GM23338 (cell line): ENCODE measurements around the gene GLT6D1. TPM values are rescaled to one million over a fixed set of nuclear protein-coding genes. Genes with fewer than 3 reads are reported as not detected.

Experiments used
- POLR2AphosphoS5 ChIP-seq: IDR thresholded peaks from 2 replicates; pipeline ENCODE4 v1.6.1; 2016; ENCODE audit warnings: antibody characterized with exemption, low read depth
- STAT1 ChIP-seq: IDR thresholded peaks from one replicate; pipeline ENCODE4 v1.6.1; 2016; ENCODE audit warnings: antibody characterized with exemption; ENCODE audit not compliant: unreplicated experiment
- ZNF114 ChIP-seq: fragments of 250-450 bp; sonication (Bioruptor Pico); IDR thresholded peaks from 2 replicates; pipeline ENCODE4 v1.5.0; 2020; ENCODE audit warnings: mild to moderate bottlenecking, moderate library complexity
- ZNF331 ChIP-seq: fragments of 250-450 bp; sonication (Bioruptor Pico); IDR thresholded peaks from 2 replicates; pipeline ENCODE4 v1.5.0; 2020; ENCODE audit warnings: low read depth, mild to moderate bottlenecking, moderate library complexity
- polyA plus RNA-seq: library from polyadenylated mRNA; unstranded; fragments of >200 nt; fragmentation: Nextera tagmentation; extraction: Ambion mirVana; gene quantifications from 2 replicates; pipeline ENCODE4 v1.2.1, GENCODE V29; 2016
- total RNA-seq: library from RNA; depleted of rRNA; stranded (reverse); fragments of >200 nt; shearing (Covaris generic); gene quantifications from 2 replicates; pipeline ENCODE4 v1.2.3, GENCODE V29; 2014
- TF ChIP-seq, protein P1 (sequence below): fragments of 250-450 bp; sonication (Bioruptor Pico); IDR thresholded peaks from 2 replicates; pipeline ENCODE4 v1.5.0; 2020; ENCODE audit warnings: mild to moderate bottlenecking, moderate library complexity
- TF ChIP-seq, protein P2 (sequence below): IDR thresholded peaks from 2 replicates; pipeline ENCODE4 v1.6.1; 2016; ENCODE audit warnings: antibody characterized with exemption

The GLT6D1 gene
- total and polyA plus RNA-seq, 2 experiments from 2014 or later = not detected

DNA sequence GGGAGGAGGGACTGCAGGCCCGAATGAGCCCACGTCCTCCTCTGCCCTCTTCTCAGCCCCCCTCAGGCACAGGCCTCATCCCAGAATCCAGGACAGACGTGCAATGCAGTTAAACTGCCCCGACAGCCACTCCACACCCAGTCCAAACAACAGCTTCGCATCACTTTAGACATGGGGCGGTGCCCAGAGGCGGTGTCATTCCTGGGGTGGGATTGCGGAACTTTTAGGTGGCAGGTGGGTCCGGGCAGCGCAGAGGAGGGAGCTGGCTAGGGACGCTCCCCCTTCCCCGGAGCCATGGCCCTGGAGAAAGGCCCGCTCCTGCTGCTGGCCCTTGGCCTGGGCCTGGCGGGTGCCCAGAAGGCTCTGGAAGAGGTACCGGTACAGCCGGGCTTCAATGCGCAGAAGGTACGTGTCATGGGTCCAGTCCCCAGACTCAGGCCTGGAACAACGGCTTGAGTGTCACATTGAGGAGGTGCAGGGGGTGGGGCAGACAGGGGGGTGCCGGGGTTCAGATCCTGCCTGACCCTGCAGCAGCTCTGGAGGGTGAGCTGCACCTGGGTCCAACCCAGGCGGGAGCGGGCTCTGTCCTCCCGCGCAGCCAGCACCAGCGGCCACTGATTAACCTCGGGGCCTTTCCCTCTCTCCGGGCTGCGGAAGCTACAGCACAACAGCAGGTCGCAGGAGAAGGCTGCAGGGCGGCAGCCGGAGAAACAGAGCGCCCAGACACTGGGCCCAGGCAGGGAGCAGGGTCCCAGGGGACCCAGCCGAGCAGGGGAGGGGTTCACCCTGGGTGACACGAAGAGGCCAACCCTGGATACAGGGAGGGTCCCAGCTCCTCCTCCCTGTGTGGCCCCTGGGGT lies 25.2 kb downstream of the GLT6D1 start (continued):
- TF ChIP-seq, protein P1, sequence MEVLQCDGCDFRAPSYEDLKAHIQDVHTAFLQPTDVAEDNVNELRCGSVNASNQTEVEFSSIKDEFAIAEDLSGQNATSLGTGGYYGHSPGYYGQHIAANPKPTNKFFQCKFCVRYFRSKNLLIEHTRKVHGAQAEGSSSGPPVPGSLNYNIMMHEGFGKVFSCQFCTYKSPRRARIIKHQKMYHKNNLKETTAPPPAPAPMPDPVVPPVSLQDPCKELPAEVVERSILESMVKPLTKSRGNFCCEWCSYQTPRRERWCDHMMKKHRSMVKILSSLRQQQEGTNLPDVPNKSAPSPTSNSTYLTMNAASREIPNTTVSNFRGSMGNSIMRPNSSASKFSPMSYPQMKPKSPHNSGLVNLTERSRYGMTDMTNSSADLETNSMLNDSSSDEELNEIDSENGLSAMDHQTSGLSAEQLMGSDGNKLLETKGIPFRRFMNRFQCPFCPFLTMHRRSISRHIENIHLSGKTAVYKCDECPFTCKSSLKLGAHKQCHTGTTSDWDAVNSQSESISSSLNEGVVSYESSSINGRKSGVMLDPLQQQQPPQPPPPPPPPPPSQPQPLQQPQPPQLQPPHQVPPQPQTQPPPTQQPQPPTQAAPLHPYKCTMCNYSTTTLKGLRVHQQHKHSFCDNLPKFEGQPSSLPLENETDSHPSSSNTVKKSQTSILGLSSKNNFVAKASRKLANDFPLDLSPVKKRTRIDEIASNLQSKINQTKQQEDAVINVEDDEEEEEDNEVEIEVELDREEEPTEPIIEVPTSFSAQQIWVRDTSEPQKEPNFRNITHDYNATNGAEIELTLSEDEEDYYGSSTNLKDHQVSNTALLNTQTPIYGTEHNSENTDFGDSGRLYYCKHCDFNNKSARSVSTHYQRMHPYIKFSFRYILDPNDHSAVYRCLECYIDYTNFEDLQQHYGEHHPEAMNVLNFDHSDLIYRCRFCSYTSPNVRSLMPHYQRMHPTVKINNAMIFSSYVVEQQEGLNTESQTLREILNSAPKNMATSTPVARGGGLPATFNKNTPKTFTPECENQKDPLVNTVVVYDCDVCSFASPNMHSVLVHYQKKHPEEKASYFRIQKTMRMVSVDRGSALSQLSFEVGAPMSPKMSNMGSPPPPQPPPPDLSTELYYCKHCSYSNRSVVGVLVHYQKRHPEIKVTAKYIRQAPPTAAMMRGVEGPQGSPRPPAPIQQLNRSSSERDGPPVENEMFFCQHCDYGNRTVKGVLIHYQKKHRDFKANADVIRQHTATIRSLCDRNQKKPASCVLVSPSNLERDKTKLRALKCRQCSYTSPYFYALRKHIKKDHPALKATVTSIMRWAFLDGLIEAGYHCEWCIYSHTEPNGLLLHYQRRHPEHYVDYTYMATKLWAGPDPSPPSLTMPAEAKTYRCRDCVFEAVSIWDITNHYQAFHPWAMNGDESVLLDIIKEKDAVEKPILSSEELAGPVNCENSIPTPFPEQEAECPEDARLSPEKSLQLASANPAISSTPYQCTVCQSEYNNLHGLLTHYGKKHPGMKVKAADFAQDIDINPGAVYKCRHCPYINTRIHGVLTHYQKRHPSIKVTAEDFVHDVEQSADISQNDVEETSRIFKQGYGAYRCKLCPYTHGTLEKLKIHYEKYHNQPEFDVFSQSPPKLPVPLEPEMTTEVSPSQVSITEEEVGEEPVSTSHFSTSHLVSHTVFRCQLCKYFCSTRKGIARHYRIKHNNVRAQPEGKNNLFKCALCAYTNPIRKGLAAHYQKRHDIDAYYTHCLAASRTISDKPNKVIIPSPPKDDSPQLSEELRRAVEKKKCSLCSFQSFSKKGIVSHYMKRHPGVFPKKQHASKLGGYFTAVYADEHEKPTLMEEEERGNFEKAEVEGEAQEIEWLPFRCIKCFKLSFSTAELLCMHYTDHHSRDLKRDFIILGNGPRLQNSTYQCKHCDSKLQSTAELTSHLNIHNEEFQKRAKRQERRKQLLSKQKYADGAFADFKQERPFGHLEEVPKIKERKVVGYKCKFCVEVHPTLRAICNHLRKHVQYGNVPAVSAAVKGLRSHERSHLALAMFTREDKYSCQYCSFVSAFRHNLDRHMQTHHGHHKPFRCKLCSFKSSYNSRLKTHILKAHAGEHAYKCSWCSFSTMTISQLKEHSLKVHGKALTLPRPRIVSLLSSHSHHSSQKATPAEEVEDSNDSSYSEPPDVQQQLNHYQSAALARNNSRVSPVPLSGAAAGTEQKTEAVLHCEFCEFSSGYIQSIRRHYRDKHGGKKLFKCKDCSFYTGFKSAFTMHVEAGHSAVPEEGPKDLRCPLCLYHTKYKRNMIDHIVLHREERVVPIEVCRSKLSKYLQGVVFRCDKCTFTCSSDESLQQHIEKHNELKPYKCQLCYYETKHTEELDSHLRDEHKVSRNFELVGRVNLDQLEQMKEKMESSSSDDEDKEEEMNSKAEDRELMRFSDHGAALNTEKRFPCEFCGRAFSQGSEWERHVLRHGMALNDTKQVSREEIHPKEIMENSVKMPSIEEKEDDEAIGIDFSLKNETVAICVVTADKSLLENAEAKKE (CRISPR knock-in tag) = no peak
- TF ChIP-seq ZNF331 = no peak
- TF ChIP-seq, protein P2, sequence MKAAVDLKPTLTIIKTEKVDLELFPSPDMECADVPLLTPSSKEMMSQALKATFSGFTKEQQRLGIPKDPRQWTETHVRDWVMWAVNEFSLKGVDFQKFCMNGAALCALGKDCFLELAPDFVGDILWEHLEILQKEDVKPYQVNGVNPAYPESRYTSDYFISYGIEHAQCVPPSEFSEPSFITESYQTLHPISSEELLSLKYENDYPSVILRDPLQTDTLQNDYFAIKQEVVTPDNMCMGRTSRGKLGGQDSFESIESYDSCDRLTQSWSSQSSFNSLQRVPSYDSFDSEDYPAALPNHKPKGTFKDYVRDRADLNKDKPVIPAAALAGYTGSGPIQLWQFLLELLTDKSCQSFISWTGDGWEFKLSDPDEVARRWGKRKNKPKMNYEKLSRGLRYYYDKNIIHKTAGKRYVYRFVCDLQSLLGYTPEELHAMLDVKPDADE = no peak
- no peak for TF ChIP-seq ZNF114 (CRISPR knock-in tag)
- TF ChIP-seq POLR2AphosphoS5 = no peak
- no peak for TF ChIP-seq STAT1
